Loucy (cell line): ENCODE results near the gene PRMT2.

Source experiments
- CTCF ChIP-seq: fragments of 200-600 bp; sonication (generic); conservative IDR thresholded peaks from 2 replicates; pipeline ENCODE4 v1.5.1; 2014; ENCODE audit warnings: mild to moderate bottlenecking, antibody characterized with exemption, low read length
- EZH2phosphoT487 ChIP-seq: fragments of 200-600 bp; IDR thresholded peaks from 2 replicates; pipeline ENCODE4 v1.6.1; 2018; ENCODE audit warnings: antibody characterized with exemption, mild to moderate bottlenecking, moderate library complexity, borderline replicate concordance

DNA sequence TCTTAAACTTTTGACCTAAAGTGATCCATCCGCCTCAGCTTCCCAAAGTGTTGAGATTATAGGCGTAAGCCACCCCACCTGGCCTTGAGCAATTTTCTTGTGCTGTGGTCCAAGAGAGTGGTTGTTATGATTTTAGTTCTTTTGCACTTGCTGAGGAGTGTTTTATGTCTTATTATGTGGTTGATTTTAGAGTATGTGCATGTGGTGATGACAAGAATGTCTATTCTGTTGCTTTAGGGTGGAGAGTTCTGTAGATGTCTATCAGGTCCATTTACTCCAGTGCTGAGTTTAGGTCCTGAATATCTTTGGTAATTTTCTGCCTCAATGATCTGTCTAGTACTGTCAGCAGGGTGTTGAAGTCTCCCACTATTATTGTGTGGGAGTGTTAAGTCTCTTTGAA is 19.4 kb upstream of the PRMT2 start:
- no peak for TF ChIP-seq CTCF
- no peak for TF ChIP-seq EZH2phosphoT487
